GM12878 (cell line): ENCODE results near the gene CYSRT1.

Experiments
- BHLHE40 ChIP-seq, 2 experiments: fragments of 450-650 bp in 1 of 2; IDR thresholded peaks; 2 replicates each; pipeline ENCODE4 v1.6.1; 2011 to 2017; ENCODE audit warnings: low read depth in 2 of 2, borderline replicate concordance in 1 of 2, improper control_type of control experiment in 1 of 2, low read length in 1 of 2, mild to moderate bottlenecking in 1 of 2
- CTCF ChIP-seq, 3 experiments: IDR thresholded peaks in 2 of 3; conservative IDR thresholded peaks in 1 of 3; 2 replicates each; pipeline ENCODE4 v1.5.1; 2011; ENCODE audit warnings: low read depth in 3 of 3, low read length in 3 of 3, mild to moderate bottlenecking in 3 of 3, control low read depth in 2 of 3, moderate library complexity in 2 of 3, inconsistent platforms in 1 of 3, mixed read lengths in 1 of 3; ENCODE audit not compliant: control insufficient read depth in 2 of 3, insufficient read depth in 1 of 3; ENCODE audit errors: extremely low read depth in 1 of 3
- FOXM1 ChIP-seq: IDR thresholded peaks from 2 replicates; pipeline ENCODE4 v1.6.1; 2012; ENCODE audit warnings: low read depth, mild to moderate bottlenecking, inconsistent platforms, low read length, moderate library complexity
- HDAC2 ChIP-seq: fragments of 200-600 bp; sonication (generic); IDR thresholded peaks from 2 replicates; pipeline ENCODE4 v1.6.1; 2017
- IRF3 ChIP-seq: fragments of 450-650 bp; IDR thresholded peaks from 2 replicates; pipeline ENCODE4 v1.6.1; 2014; ENCODE audit warnings: mild to moderate bottlenecking
- MAX ChIP-seq: IDR thresholded peaks from 2 replicates; pipeline ENCODE4 v1.6.1; 2012; ENCODE audit warnings: low read depth, low read length, improper control_type of control experiment
- POLR2AphosphoS5 ChIP-seq: IDR thresholded peaks from 2 replicates; pipeline ENCODE4 v1.6.1; 2011; ENCODE audit warnings: mild to moderate bottlenecking, low read length, inconsistent platforms
- SIN3A ChIP-seq: IDR thresholded peaks from 2 replicates; pipeline ENCODE4 v1.6.1; 2012; ENCODE audit warnings: low read depth, low read length, improper control_type of control experiment
- SMC3 ChIP-seq: IDR thresholded peaks from 2 replicates; pipeline ENCODE4 v1.6.1; 2011; ENCODE audit warnings: low read length, improper control_type of control experiment, borderline replicate concordance
- SRF ChIP-seq, 2 experiments: IDR thresholded peaks; 2 replicates each; pipeline ENCODE4 v1.6.1; 2011; ENCODE audit warnings: low read depth in 2 of 2, low read length in 2 of 2, mild to moderate bottlenecking in 1 of 2, moderate library complexity in 1 of 2
- ZBTB33 ChIP-seq: fragments of 450-650 bp; IDR thresholded peaks from 2 replicates; pipeline ENCODE4 v1.6.1; 2017; ENCODE audit warnings: mild to moderate bottlenecking
- ZNF274 ChIP-seq: IDR thresholded peaks from one replicate; pipeline ENCODE4 v1.8.0; 2011; ENCODE audit not compliant: insufficient read length, insufficient read depth

GRCh38 chr9:137235424-137236237 lies 10.7 kb downstream of the CYSRT1 start:
- TF ChIP-seq ZBTB33 (no peak), SRF (IDR thresholded peaks at IDR 0.05; ENCODE audit: low read depth in 2 of 2, low read length in 2 of 2) (no peak), BHLHE40 (IDR thresholded peaks at IDR 0.05; ENCODE audit: borderline replicate concordance in 1 of 2, low read depth in 2 of 2, low read length in 1 of 2) (no peak), ZNF274 (no peak), MAX (no peak), CTCF (IDR thresholded peaks at IDR 0.05 in 2 of 3, conservative IDR thresholded peaks at IDR 0.05 in 1 of 3; ENCODE audit: control insufficient read depth in 2 of 3, extremely low read depth in 1 of 3, insufficient read depth in 1 of 3, low read depth in 3 of 3, low read length in 3 of 3) (no peak; a peak in 1 of 6 replicates), FOXM1 (no peak), HDAC2 (no peak), SIN3A (no peak), SMC3 (no peak), POLR2AphosphoS5 (no peak), IRF3 (no peak)
